H1 (cell line): Measurements from ENCODE around the gene BEAN1.

Experiments
- CTCF ChIP-seq, 3 experiments: IDR thresholded peaks; 1 replicate in 2 of 3; 2 replicates in 1 of 3; pipeline versions ENCODE4 v1.5.1 to v1.6.1; 2011; ENCODE audit warnings: low read length in 3 of 3, mild to moderate bottlenecking in 3 of 3, inconsistent platforms in 2 of 3, low read depth in 1 of 3, moderate library complexity in 1 of 3; ENCODE audit not compliant: insufficient read depth in 1 of 3; ENCODE audit errors: control extremely low read depth in 1 of 3
- JUN ChIP-seq: IDR thresholded peaks from 2 replicates; pipeline ENCODE4 v1.6.1; 2011; ENCODE audit warnings: low read depth, mild to moderate bottlenecking, improper control_type of control experiment, low read length
- JUND ChIP-seq: IDR thresholded peaks from 2 replicates; pipeline ENCODE4 v1.6.1; 2011; ENCODE audit warnings: mild to moderate bottlenecking, improper control_type of control experiment, low read length
- KDM5A ChIP-seq: fragments of 200-600 bp; IDR thresholded peaks from 2 replicates; pipeline ENCODE4 v1.7.1; 2012; ENCODE audit warnings: mild to moderate bottlenecking, low read length, inconsistent platforms, mixed read lengths
- NANOG ChIP-seq: IDR thresholded peaks from 2 replicates; pipeline ENCODE4 v1.6.1; 2011; ENCODE audit warnings: low read length, low read depth, mild to moderate bottlenecking, inconsistent platforms; ENCODE audit not compliant: insufficient read depth, poor library complexity, severe bottlenecking
- PHF8 ChIP-seq: fragments of 200-600 bp; sonication (generic); conservative IDR thresholded peaks from 2 replicates; pipeline ENCODE4 v1.7.1; 2012; ENCODE audit warnings: low read depth, mild to moderate bottlenecking, inconsistent platforms, low read length, moderate library complexity
- POLR2A ChIP-seq, 2 experiments: IDR thresholded peaks; 1 replicate in 1 of 2; 2 replicates in 1 of 2; pipeline ENCODE4 v1.6.1; 2011; ENCODE audit warnings: low read depth in 2 of 2, low read length in 2 of 2, mild to moderate bottlenecking in 2 of 2; ENCODE audit errors: control extremely low read depth in 1 of 2
- RAD21 ChIP-seq, 2 experiments: IDR thresholded peaks in 1 of 2; conservative IDR thresholded peaks in 1 of 2; 2 replicates each; pipeline ENCODE4 v1.6.1; 2011; ENCODE audit warnings: low read depth in 2 of 2, low read length in 2 of 2, improper control_type of control experiment in 1 of 2, inconsistent platforms in 1 of 2, mild to moderate bottlenecking in 1 of 2, moderate library complexity in 1 of 2
- RFX5 ChIP-seq: IDR thresholded peaks from 2 replicates; pipeline ENCODE4 v1.6.1; 2011; ENCODE audit warnings: low read depth, low read length, improper control_type of control experiment, borderline replicate concordance
- SIX5 ChIP-seq: IDR thresholded peaks from 2 replicates; pipeline ENCODE4 v1.6.1; 2011; ENCODE audit warnings: mild to moderate bottlenecking, low read depth, low read length
- TCF12 ChIP-seq: IDR thresholded peaks from 2 replicates; pipeline ENCODE4 v1.6.1; 2011; ENCODE audit warnings: low read depth, mild to moderate bottlenecking, low read length

GRCh38 chr16:66420396-66420795 is 6.7 kb upstream of the BEAN1 start:
- TF ChIP-seq POLR2A (IDR thresholded peaks at IDR 0.05; ENCODE audit: control extremely low read depth in 1 of 2, low read depth in 2 of 2, low read length in 2 of 2) (no peak), RFX5 (no peak), SIX5 (no peak), NANOG (no peak), RAD21 (IDR thresholded peaks at IDR 0.05 in 1 of 2, conservative IDR thresholded peaks at IDR 0.05 in 1 of 2; ENCODE audit: low read depth in 2 of 2, low read length in 2 of 2) (no peak), CTCF (IDR thresholded peaks at IDR 0.05; ENCODE audit: control extremely low read depth in 1 of 3, insufficient read depth in 1 of 3, low read depth in 1 of 3, low read length in 3 of 3) (no peak), JUND (no peak), KDM5A (no peak), JUN (no peak), PHF8 (no peak), TCF12 (no peak)
